H9 (cell line): Measurements from ENCODE around the gene KIF5A. TPM values are rescaled to one million over a fixed set of nuclear protein-coding genes. Genes with fewer than 3 reads are reported as not detected.

ENCODE experiments used
- DNase-seq: peaks from one replicate; pipeline ENCODE4 v3.0.0-alpha.2; 2017
- H2AFZ ChIP-seq: one replicate; pipeline ENCODE4 v1.6.1; 2013; ENCODE audit warnings: mild to moderate bottlenecking, low read length, control low read depth, moderate library complexity
- H2AK5ac ChIP-seq: 2 replicates; pipeline ENCODE4 v1.6.1; 2013; ENCODE audit warnings: low read length, control low read depth, mixed read lengths; ENCODE audit not compliant: insufficient read length
- H2BK120ac ChIP-seq: one replicate; pipeline ENCODE4 v1.6.1; 2013; ENCODE audit warnings: low read depth, mild to moderate bottlenecking, low read length, control low read depth, inconsistent platforms; ENCODE audit not compliant: poor library complexity, severe bottlenecking
- H2BK12ac ChIP-seq: 2 replicates; pipeline ENCODE4 v1.6.1; 2013; ENCODE audit warnings: low read length, control low read depth, mixed read lengths, low read depth; ENCODE audit not compliant: insufficient read length
- H2BK15ac ChIP-seq: 2 replicates; pipeline ENCODE4 v1.6.1; 2013; ENCODE audit warnings: low read depth, low read length, control low read depth
- H2BK20ac ChIP-seq: one replicate; pipeline ENCODE4 v1.6.1; 2013; ENCODE audit warnings: low read depth, mild to moderate bottlenecking, low read length, control low read depth, inconsistent platforms; ENCODE audit not compliant: poor library complexity, severe bottlenecking
- H2BK5ac ChIP-seq: 2 replicates; pipeline ENCODE4 v1.6.1; 2013; ENCODE audit warnings: low read length, control low read depth, mixed read lengths; ENCODE audit not compliant: insufficient read length
- H3K14ac ChIP-seq: 2 replicates; pipeline ENCODE4 v1.6.1; 2013; ENCODE audit warnings: low read length, control low read depth; ENCODE audit not compliant: insufficient read depth
- H3K18ac ChIP-seq: 2 replicates; pipeline ENCODE4 v1.6.1; 2013; ENCODE audit warnings: low read depth, mild to moderate bottlenecking, mixed read lengths, low read length, control low read depth; ENCODE audit not compliant: insufficient read length
- H3K23ac ChIP-seq: 2 replicates; pipeline ENCODE4 v1.6.1; 2013; ENCODE audit warnings: low read length, control low read depth, mixed read lengths, low read depth; ENCODE audit not compliant: insufficient read length
- H3K23me2 ChIP-seq: 2 replicates; pipeline ENCODE4 v1.6.1; 2013; ENCODE audit warnings: low read depth, mild to moderate bottlenecking, mixed read lengths, low read length, control low read depth; ENCODE audit not compliant: insufficient read length, poor library complexity, severe bottlenecking
- H3K27ac ChIP-seq: 2 replicates; pipeline ENCODE4 v1.5.1; 2013; ENCODE audit warnings: low read length, control low read depth, mixed read lengths, low read depth; ENCODE audit not compliant: insufficient read length
- H3K27me3 ChIP-seq: 2 replicates; pipeline ENCODE4 v1.6.1; 2013; ENCODE audit warnings: low read length, control low read depth, inconsistent platforms; ENCODE audit not compliant: insufficient read depth
- H3K4ac ChIP-seq: 2 replicates; pipeline ENCODE4 v1.6.1; 2013; ENCODE audit warnings: low read depth, mild to moderate bottlenecking, control low read depth, inconsistent platforms, low read length, moderate library complexity
- H3K4me1 ChIP-seq: 2 replicates; pipeline ENCODE4 v1.6.1; 2013; ENCODE audit warnings: low read length, control low read depth, inconsistent platforms; ENCODE audit not compliant: insufficient read depth
- H3K4me2 ChIP-seq: 2 replicates; pipeline ENCODE4 v1.6.1; 2013; ENCODE audit warnings: low read length, control low read depth, mixed read lengths; ENCODE audit not compliant: insufficient read length, insufficient read depth
- H3K56ac ChIP-seq: 2 replicates; pipeline ENCODE4 v1.6.1; 2013; ENCODE audit warnings: low read depth, mild to moderate bottlenecking, mixed read lengths, low read length, control low read depth; ENCODE audit not compliant: insufficient read length
- H3K79me1 ChIP-seq: 2 replicates; pipeline ENCODE4 v1.6.1; 2013; ENCODE audit warnings: low read depth, mild to moderate bottlenecking, moderate library complexity, low read length, control low read depth, inconsistent platforms; ENCODE audit not compliant: insufficient read depth, poor library complexity, severe bottlenecking
- H3K79me2 ChIP-seq: 2 replicates; pipeline ENCODE4 v1.6.1; 2013; ENCODE audit warnings: low read length, control low read depth, inconsistent platforms; ENCODE audit not compliant: insufficient read depth
- H3K9ac ChIP-seq: 2 replicates; pipeline ENCODE4 v1.6.1; 2013; ENCODE audit warnings: low read length, control low read depth, mixed read lengths; ENCODE audit not compliant: insufficient read length; ENCODE audit errors: extremely low read depth
- H3K9me3 ChIP-seq: one replicate; pipeline ENCODE4 v1.6.1; 2013; ENCODE audit warnings: low read depth, low read length, inconsistent platforms; ENCODE audit not compliant: control insufficient read depth
- H3T11ph ChIP-seq: one replicate; pipeline ENCODE4 v1.6.1; 2013; ENCODE audit warnings: mild to moderate bottlenecking, low read length, control low read depth, inconsistent platforms
- H4K20me1 ChIP-seq: one replicate; pipeline ENCODE4 v1.6.1; 2013; ENCODE audit not compliant: control insufficient read depth, insufficient read length, insufficient read depth
- H4K5ac ChIP-seq: 2 replicates; pipeline ENCODE4 v1.6.1; 2013; ENCODE audit warnings: low read depth, mild to moderate bottlenecking, mixed read lengths, low read length, control low read depth; ENCODE audit not compliant: insufficient read length
- H4K8ac ChIP-seq: replicated peaks from 2 replicates; pipeline ENCODE4 v1.6.1; 2013; ENCODE audit warnings: low read length, control low read depth, mixed read lengths, low read depth; ENCODE audit not compliant: insufficient read length
- H4K91ac ChIP-seq: 2 replicates; pipeline ENCODE4 v1.6.1; 2013; ENCODE audit warnings: low read depth, mild to moderate bottlenecking, moderate library complexity, mixed read lengths, low read length, control low read depth; ENCODE audit not compliant: insufficient read length
- H3K27ac Mint-ChIP-seq, 3 experiments: 2 replicates in 2 of 3; 3 replicates in 1 of 3; pipeline ENCODE4 v1.8.0; 2020 to 2021; ENCODE audit warnings: mixed read lengths in 3 of 3, mild to moderate bottlenecking in 1 of 3, moderate library complexity in 1 of 3
- H3K27me3 Mint-ChIP-seq: 2 replicates; pipeline ENCODE4 v1.8.0; 2021; ENCODE audit warnings: low read depth, mild to moderate bottlenecking, moderate library complexity, mixed read lengths
- H3K36me3 Mint-ChIP-seq, 3 experiments: 2 replicates in 2 of 3; 3 replicates in 1 of 3; pipeline ENCODE4 v1.8.0; 2020 to 2021; ENCODE audit warnings: low read depth in 3 of 3, mixed read lengths in 3 of 3; ENCODE audit not compliant: insufficient read depth in 1 of 3
- H3K4me1 Mint-ChIP-seq, 2 experiments: 2 replicates each; pipeline ENCODE4 v1.8.0; 2020; ENCODE audit warnings: mixed read lengths in 2 of 2
- H3K4me3 Mint-ChIP-seq, 2 experiments: 2 replicates in 1 of 2; 3 replicates in 1 of 2; pipeline ENCODE4 v1.8.0; 2020 to 2021; ENCODE audit warnings: mild to moderate bottlenecking in 2 of 2, mixed read lengths in 2 of 2, moderate library complexity in 1 of 2
- H3K9me3 Mint-ChIP-seq, 2 experiments: 2 replicates in 1 of 2; 3 replicates in 1 of 2; pipeline ENCODE4 v1.8.0; 2020; ENCODE audit warnings: mild to moderate bottlenecking in 2 of 2, mixed read lengths in 2 of 2, moderate library complexity in 1 of 2
- WGBS: extraction: QIAGEN DNeasy Blood & Tissue Kit; methylation state at CpG from one replicate; pipeline ENCODE4 v1.1.7; 2013; ENCODE audit warnings: missing lambda C conversion rate, low lambda C conversion rate, mixed read lengths; ENCODE audit not compliant: insufficient read length; ENCODE audit errors: extremely low coverage; 5-methylcytosine and 5-hydroxymethylcytosine counted together
- total RNA-seq: library from RNA; stranded (reverse); gene quantifications from 2 replicates; pipeline ENCODE4 v1.2.1, GENCODE V29; 2021
- TF ChIP-seq, protein P1 (sequence below): fragments of 200-600 bp; sonication (generic); conservative IDR thresholded peaks from 3 replicates; pipeline ENCODE4 v1.8.0; 2021; ENCODE audit warnings: antibody characterized with exemption, mild to moderate bottlenecking

The KIF5A gene
- total RNA-seq, 1 experiment from 2014 or later, result 18.5 TPM

DNA sequence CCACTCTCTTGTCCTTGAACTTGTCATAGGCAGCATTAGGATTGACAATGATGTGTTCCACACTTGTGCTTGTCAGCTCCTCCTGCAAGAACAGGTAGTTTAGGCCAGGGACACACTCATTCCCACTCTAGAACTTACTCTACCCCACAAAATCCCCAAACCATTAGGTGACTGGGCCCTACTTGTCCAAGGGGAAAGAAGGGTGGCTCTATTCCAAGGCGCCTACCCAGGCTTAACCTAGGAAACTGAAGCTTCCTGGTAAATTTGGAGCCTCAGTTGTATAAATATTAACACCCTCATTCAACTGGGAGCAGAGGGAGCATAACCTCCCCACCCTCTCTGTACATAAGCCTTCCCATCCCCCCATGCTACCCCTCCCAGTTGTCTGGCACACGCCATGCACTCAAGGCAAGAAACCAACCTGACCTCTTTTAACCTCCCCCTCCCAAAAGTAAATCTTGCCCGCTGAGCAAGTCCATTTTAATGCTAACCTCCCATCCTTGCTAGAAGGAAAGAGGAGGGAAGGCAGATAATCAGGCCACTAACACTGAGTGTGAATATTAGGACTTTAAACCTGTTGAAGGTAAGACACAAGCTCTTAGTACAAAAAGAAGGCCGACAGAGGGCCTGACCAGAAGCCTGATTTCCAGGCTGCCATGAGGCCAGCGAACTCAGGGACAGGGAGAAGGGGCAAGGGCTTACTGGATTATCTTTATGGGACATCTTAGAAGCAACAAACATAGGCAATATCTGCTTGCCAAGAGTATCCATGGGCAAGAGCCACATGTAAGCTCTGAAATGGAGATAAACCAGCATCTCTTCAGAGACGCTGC lies 13.9 kb upstream of the KIF5A start:
- DNase-seq, result no peak
- no CpG with 5 or more reads among the region's 6 CpGs for WGBS
- H4K5ac ChIP-seq, result no peak overlapping the region
- no peak overlapping the region for H2BK12ac ChIP-seq
- H3K79me1 ChIP-seq, result no peaks in the 10 kb centered on the region
- peak overlapping the region in 2 of 3 experiments; percentile 62 to 86; a peak in 4 of 7 replicates for H3K27ac Mint-ChIP-seq
- no peak overlapping the region for H3K56ac ChIP-seq
- TF ChIP-seq, protein P1, sequence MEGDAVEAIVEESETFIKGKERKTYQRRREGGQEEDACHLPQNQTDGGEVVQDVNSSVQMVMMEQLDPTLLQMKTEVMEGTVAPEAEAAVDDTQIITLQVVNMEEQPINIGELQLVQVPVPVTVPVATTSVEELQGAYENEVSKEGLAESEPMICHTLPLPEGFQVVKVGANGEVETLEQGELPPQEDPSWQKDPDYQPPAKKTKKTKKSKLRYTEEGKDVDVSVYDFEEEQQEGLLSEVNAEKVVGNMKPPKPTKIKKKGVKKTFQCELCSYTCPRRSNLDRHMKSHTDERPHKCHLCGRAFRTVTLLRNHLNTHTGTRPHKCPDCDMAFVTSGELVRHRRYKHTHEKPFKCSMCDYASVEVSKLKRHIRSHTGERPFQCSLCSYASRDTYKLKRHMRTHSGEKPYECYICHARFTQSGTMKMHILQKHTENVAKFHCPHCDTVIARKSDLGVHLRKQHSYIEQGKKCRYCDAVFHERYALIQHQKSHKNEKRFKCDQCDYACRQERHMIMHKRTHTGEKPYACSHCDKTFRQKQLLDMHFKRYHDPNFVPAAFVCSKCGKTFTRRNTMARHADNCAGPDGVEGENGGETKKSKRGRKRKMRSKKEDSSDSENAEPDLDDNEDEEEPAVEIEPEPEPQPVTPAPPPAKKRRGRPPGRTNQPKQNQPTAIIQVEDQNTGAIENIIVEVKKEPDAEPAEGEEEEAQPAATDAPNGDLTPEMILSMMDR, result no peak
- H3K27me3 Mint-ChIP-seq, result no peaks in the 10 kb centered on the region
- H3K4me2 ChIP-seq, result no peak overlapping the region
- no peak overlapping the region for H4K8ac ChIP-seq
- H2AFZ ChIP-seq, result no peak overlapping the region
- H3K23ac ChIP-seq, result no peak overlapping the region
- no peaks in the 10 kb centered on the region for H4K20me1 ChIP-seq
- no peaks in the 10 kb centered on the region; the same call in none of the 2 replicates for H3K4me1 ChIP-seq
- H2BK120ac ChIP-seq, result no peak overlapping the region
- no peak overlapping the region for H3K27ac ChIP-seq
- no peak overlapping the region for H3T11ph ChIP-seq
- no peak overlapping the region for H2AK5ac ChIP-seq
- H3K4ac ChIP-seq, result no peak overlapping the region
- no peak overlapping the region for H3K9ac ChIP-seq
- H3K23me2 ChIP-seq, result no peaks in the 10 kb centered on the region
- H3K14ac ChIP-seq, result no peak overlapping the region
- H4K91ac ChIP-seq, result no peak overlapping the region
- no peaks in the 10 kb centered on the region for H3K79me2 ChIP-seq
- H3K4me3 Mint-ChIP-seq, result peak overlapping the region in 1 of 2 experiments; percentile 27; a peak in 1 of 5 replicates
- no peak overlapping the region for H2BK5ac ChIP-seq
- H3K18ac ChIP-seq, result no peak overlapping the region
- peaks cover 13 to 78% (median 75%) of the 10 kb centered on the region in 3 experiments for H3K36me3 Mint-ChIP-seq
- H3K27me3 ChIP-seq, result no peaks in the 10 kb centered on the region
- no peaks in the 10 kb centered on the region for H3K9me3 Mint-ChIP-seq
- no peak overlapping the region for H2BK20ac ChIP-seq
- no peak overlapping the region for H2BK15ac ChIP-seq
- H3K4me1 Mint-ChIP-seq, result peaks cover 10 to 14% of the 10 kb centered on the region in 2 experiments
- no peaks in the 10 kb centered on the region for H3K9me3 ChIP-seq
